SJSA1 (cell line): ENCODE data around the gene GRK5. TPM values are rescaled to one million over a fixed set of nuclear protein-coding genes. Genes with fewer than 3 reads are reported as not detected.

ENCODE experiments used
- DNase-seq, 2 experiments: peaks; one replicate each; pipeline ENCODE4 v3.0.0-alpha.2; 2015 to 2020; ENCODE audit warnings: low spot score in 2 of 2, low read depth in 1 of 2
- H3K27ac ChIP-seq: fragments of 250-450 bp; sonication (Bioruptor Pico); 2 replicates; pipeline ENCODE4 v1.5.1; 2020; ENCODE audit warnings: mild to moderate bottlenecking, moderate library complexity
- H3K27me3 ChIP-seq: fragments of 250-450 bp; sonication (Bioruptor Pico); replicated peaks from 2 replicates; pipeline ENCODE4 v1.5.1; 2020; ENCODE audit warnings: mild to moderate bottlenecking, moderate library complexity
- H3K36me3 ChIP-seq: fragments of 250-450 bp; sonication (Bioruptor Pico); 2 replicates; pipeline ENCODE4 v1.5.1; 2020; ENCODE audit warnings: mild to moderate bottlenecking
- H3K4me1 ChIP-seq: fragments of 250-450 bp; sonication (Bioruptor Pico); replicated peaks from 2 replicates; pipeline ENCODE4 v1.6.1; 2021; ENCODE audit warnings: mild to moderate bottlenecking
- H3K4me3 ChIP-seq: fragments of 250-450 bp; sonication (Bioruptor Pico); 2 replicates; pipeline ENCODE4 v1.5.1; 2020; ENCODE audit warnings: mild to moderate bottlenecking
- H3K9me3 ChIP-seq: fragments of 250-450 bp; sonication (Bioruptor Pico); replicated peaks from 2 replicates; pipeline ENCODE4 v1.5.1; 2020; ENCODE audit warnings: mild to moderate bottlenecking
- total RNA-seq: library from RNA; depleted of rRNA; stranded (reverse); fragments of >200 nt; shearing (Covaris generic); gene quantifications from 2 replicates; pipeline ENCODE4 v1.2.3, GENCODE V29; 2014

Gene GRK5
- total RNA-seq, 1 experiment from 2014 or later, result 19.4 TPM

- Histone ChIP-seq H3K27ac (peak overlapping the region; percentile 94), H3K4me3 (peak overlapping the region; percentile 97), H3K27me3 (no peaks in the 10 kb centered on the region), H3K36me3 (peaks cover 12% of the 10 kb centered on the region), H3K9me3 (no peaks in the 10 kb centered on the region), H3K4me1 (peaks cover 60% of the 10 kb centered on the region)
- peak; percentile 69 to 85 for DNase-seq
Observed at GRCh38 chr10:119206603-119207365, 587 bp upstream of the GRK5 start.

- Histone ChIP-seq H3K4me1 (peaks cover 68% of the 10 kb centered on the region), H3K36me3 (peaks cover 22% of the 10 kb centered on the region), H3K9me3 (no peaks in the 10 kb centered on the region), H3K4me3 (peak overlapping the region; percentile 97), H3K27ac (peak overlapping the region; percentile 58), H3K27me3 (no peaks in the 10 kb centered on the region)
- peak; percentile 56 to 73 for DNase-seq
Observed at GRCh38 chr10:119207713-119208552, 562 bp downstream of the GRK5 start.

- H3K9me3 ChIP-seq, result no peaks in the 10 kb centered on the region
- no peaks in the 10 kb centered on the region for H3K27me3 ChIP-seq
- peak overlapping the region; percentile 97 for H3K4me3 ChIP-seq
- H3K27ac ChIP-seq, result peak overlapping the region; percentile 58
- H3K36me3 ChIP-seq, result peaks cover 25% of the 10 kb centered on the region
- peak in 1 of 2 experiments; percentile 51 for DNase-seq
- H3K4me1 ChIP-seq, result peaks cover 63% of the 10 kb centered on the region
Observed at GRCh38 chr10:119208553-119208940, 1.2 kb downstream of the GRK5 start.

- H3K4me1 ChIP-seq, result peaks cover 66% of the 10 kb centered on the region
- peak overlapping the region; percentile 97 for H3K4me3 ChIP-seq
- peaks cover 25% of the 10 kb centered on the region for H3K36me3 ChIP-seq
- H3K27ac ChIP-seq, result peak overlapping the region; percentile 80
- H3K27me3 ChIP-seq, result no peaks in the 10 kb centered on the region
- no peaks in the 10 kb centered on the region for H3K9me3 ChIP-seq
- DNase-seq, result peak; percentile 67 to 78
Observed at GRCh38 chr10:119209035-119209735, 1.8 kb downstream of the GRK5 start.

GRCh38 chr10:119209736-119210355 is 2.5 kb downstream of the GRK5 start:
- Histone ChIP-seq H3K4me1 (peaks cover 61% of the 10 kb centered on the region), H3K9me3 (no peaks in the 10 kb centered on the region), H3K36me3 (peaks cover 25% of the 10 kb centered on the region), H3K4me3 (peak overlapping the region; percentile 97), H3K27ac (peak overlapping the region; percentile 80), H3K27me3 (no peaks in the 10 kb centered on the region)
- DNase-seq, result no peak

- Histone ChIP-seq H3K27me3 (no peaks in the 10 kb centered on the region), H3K9me3 (no peaks in the 10 kb centered on the region), H3K27ac (peak overlapping the region; percentile 80), H3K4me1 (peaks cover 58% of the 10 kb centered on the region), H3K4me3 (no peak overlapping the region), H3K36me3 (peaks cover 25% of the 10 kb centered on the region)
- no peak for DNase-seq
Observed at GRCh38 chr10:119210633-119211032, 3.3 kb downstream of the GRK5 start.

- Histone ChIP-seq H3K27ac (peak overlapping the region; percentile 80), H3K4me3 (no peak overlapping the region), H3K27me3 (no peaks in the 10 kb centered on the region), H3K9me3 (no peaks in the 10 kb centered on the region), H3K36me3 (peaks cover 25% of the 10 kb centered on the region), H3K4me1 (peaks cover 52% of the 10 kb centered on the region)
- DNase-seq, result peak in 1 of 2 experiments; percentile 88
Observed at GRCh38 chr10:119211176-119211575, 3.8 kb downstream of the GRK5 start.

GRCh38 chr10:119211625-119212441 is 4.5 kb downstream of the GRK5 start:
- Histone ChIP-seq H3K27me3 (no peaks in the 10 kb centered on the region), H3K36me3 (peaks cover 24% of the 10 kb centered on the region), H3K9me3 (no peaks in the 10 kb centered on the region), H3K27ac (peak overlapping the region; percentile 80), H3K4me3 (no peak overlapping the region), H3K4me1 (peaks cover 46% of the 10 kb centered on the region)
- peak in 1 of 2 experiments; percentile 46 for DNase-seq

- peaks cover 16% of the 10 kb centered on the region for H3K36me3 ChIP-seq
- H3K4me1 ChIP-seq, result peaks cover 27% of the 10 kb centered on the region
- no peaks in the 10 kb centered on the region for H3K27me3 ChIP-seq
- no peaks in the 10 kb centered on the region for H3K9me3 ChIP-seq
- H3K4me3 ChIP-seq, result no peak overlapping the region
- no peak overlapping the region for H3K27ac ChIP-seq
- DNase-seq, result no peak
Observed at GRCh38 chr10:119215371-119215770, 8.0 kb downstream of the GRK5 start.

- Histone ChIP-seq H3K27me3 (no peaks in the 10 kb centered on the region), H3K36me3 (peaks cover 16% of the 10 kb centered on the region), H3K4me1 (peaks cover 20% of the 10 kb centered on the region), H3K9me3 (no peaks in the 10 kb centered on the region), H3K27ac (no peak overlapping the region), H3K4me3 (no peak overlapping the region)
- DNase-seq, result no peak
Observed at GRCh38 chr10:119216127-119216526, 8.8 kb downstream of the GRK5 start.

GRCh38 chr10:119217401-119217800 is 10.0 kb downstream of the GRK5 start:
- H3K27ac ChIP-seq, result no peak overlapping the region
- no peak for DNase-seq
- H3K36me3 ChIP-seq, result peaks cover 7% of the 10 kb centered on the region

GRCh38 chr10:119217991-119218490 is 10.7 kb downstream of the GRK5 start:
- Histone ChIP-seq H3K4me1 (peaks cover 11% of the 10 kb centered on the region; the same call in 1 of the 2 replicates), H3K27me3 (no peaks in the 10 kb centered on the region), H3K4me3 (no peak overlapping the region), H3K27ac (no peak overlapping the region), H3K9me3 (no peaks in the 10 kb centered on the region), H3K36me3 (peaks cover 2% of the 10 kb centered on the region; the same call in 1 of the 2 replicates)
- DNase-seq, result no peak

More at GRCh38 chr10:119217401-119217800, 10.0 kb downstream of the GRK5 start:
- H3K4me3 ChIP-seq, result no peak overlapping the region
- H3K4me1 ChIP-seq, result peaks cover 16% of the 10 kb centered on the region
- H3K27me3 ChIP-seq, result no peaks in the 10 kb centered on the region
- H3K9me3 ChIP-seq, result no peaks in the 10 kb centered on the region
